Ishikawa (cell line): Measurements from ENCODE around the gene KIF19.

Experiments
- CEBPB ChIP-seq: IDR thresholded peaks from 2 replicates; pipeline ENCODE4 v1.6.1; 2012
- CREB1 ChIP-seq: IDR thresholded peaks from 2 replicates; pipeline ENCODE4 v1.6.1; 2012; ENCODE audit warnings: low read depth
- EGR1 ChIP-seq: IDR thresholded peaks from 2 replicates; pipeline ENCODE4 v1.6.1; 2012
- EP300 ChIP-seq: IDR thresholded peaks from 2 replicates; pipeline ENCODE4 v1.6.1; 2012; ENCODE audit warnings: borderline replicate concordance
- FOXM1 ChIP-seq: IDR thresholded peaks from 2 replicates; pipeline ENCODE4 v1.6.1; 2012; ENCODE audit warnings: low read depth, borderline replicate concordance
- MAX ChIP-seq: IDR thresholded peaks from 2 replicates; pipeline ENCODE4 v1.6.1; 2012
- NFIC ChIP-seq: IDR thresholded peaks from 2 replicates; pipeline ENCODE4 v1.6.1; 2012
- RAD21 ChIP-seq: IDR thresholded peaks from 2 replicates; pipeline ENCODE4 v1.6.1; 2012; ENCODE audit warnings: low read depth
- REST ChIP-seq: IDR thresholded peaks from 2 replicates; pipeline ENCODE4 v1.6.1; 2012; ENCODE audit warnings: low read depth, mild to moderate bottlenecking
- TAF1 ChIP-seq: IDR thresholded peaks from 2 replicates; pipeline ENCODE4 v1.6.1; 2012; ENCODE audit warnings: low read depth, mild to moderate bottlenecking
- TCF12 ChIP-seq: IDR thresholded peaks from 2 replicates; pipeline ENCODE4 v1.6.1; 2012; ENCODE audit warnings: low read depth
- TEAD4 ChIP-seq: IDR thresholded peaks from 2 replicates; pipeline ENCODE4 v1.6.1; 2012
- USF1 ChIP-seq: IDR thresholded peaks from 2 replicates; pipeline ENCODE4 v1.6.1; 2012
- YY1 ChIP-seq: IDR thresholded peaks from 2 replicates; pipeline ENCODE4 v1.6.1; 2012; ENCODE audit warnings: low read depth
- ZBTB7A ChIP-seq: IDR thresholded peaks from 2 replicates; pipeline ENCODE4 v1.6.1; 2012; ENCODE audit warnings: low read depth

The KIF19 gene

GRCh38 chr17:74282587-74283370 lies 43.2 kb upstream of the KIF19 start:
- TF ChIP-seq FOXM1: no peak
- no peak for TF ChIP-seq TAF1
- TF ChIP-seq EGR1: no peak
- TF ChIP-seq TCF12: no peak
- TF ChIP-seq EP300: no peak
- no peak for TF ChIP-seq REST
- TF ChIP-seq USF1: no peak
- no peak for TF ChIP-seq CEBPB
- no peak for TF ChIP-seq TEAD4
- no peak for TF ChIP-seq CREB1

- no peak for TF ChIP-seq FOXM1
- TF ChIP-seq ZBTB7A: no peak
- TF ChIP-seq TEAD4: no peak
- no peak for TF ChIP-seq NFIC
- TF ChIP-seq CEBPB: no peak
- TF ChIP-seq MAX: no peak
- no peak for TF ChIP-seq TAF1
- no peak for TF ChIP-seq USF1
Measured at GRCh38 chr17:74283371-74283673, 42.7 kb upstream of the KIF19 start.

GRCh38 chr17:74287031-74287602 lies 38.9 kb upstream of the KIF19 start:
- no peak for TF ChIP-seq EP300
- no peak for TF ChIP-seq EGR1
- no peak for TF ChIP-seq TAF1
- TF ChIP-seq NFIC: no peak
- TF ChIP-seq CREB1: no peak
- TF ChIP-seq MAX: no peak
- TF ChIP-seq CEBPB: no peak
- TF ChIP-seq FOXM1: no peak
- TF ChIP-seq TEAD4: no peak
- TF ChIP-seq TCF12: no peak

GRCh38 chr17:74288785-74289184 lies 37.2 kb upstream of the KIF19 start:
- TF ChIP-seq NFIC (no peak), TEAD4 (no peak), CEBPB (no peak), EP300 (no peak), USF1 (no peak), ZBTB7A (no peak), MAX (no peak), CREB1 (no peak), TCF12 (no peak), YY1 (no peak), TAF1 (no peak), RAD21 (no peak), REST (no peak), FOXM1 (no peak), EGR1 (no peak)

- TF ChIP-seq YY1 (no peak), EGR1 (no peak), REST (no peak), NFIC (no peak), EP300 (no peak), ZBTB7A (no peak), RAD21 (no peak), FOXM1 (no peak)
Measured at GRCh38 chr17:74289688-74290087, 36.3 kb upstream of the KIF19 start.
